Lower leg skin (tissue), 3 donors: ENCODE measurements around the gene FAM227B.

Experiments
- CTCF ChIP-seq, 3 donors: fragments of 450-650 bp; IDR thresholded peaks; one replicate each; pipeline ENCODE4 v1.5.1; 2016; ENCODE audit warnings: antibody characterized with exemption in 3 of 3, mild to moderate bottlenecking in 3 of 3, moderate library complexity in 2 of 3
- POLR2A ChIP-seq, 2 donors: fragments of 450-650 bp; IDR thresholded peaks; one replicate each; pipeline ENCODE4 v1.6.1; 2016 to 2017; ENCODE audit warnings: antibody characterized with exemption in 2 of 2, mild to moderate bottlenecking in 1 of 2, moderate library complexity in 1 of 2

GRCh38 chr15:49339656-49340055 lies 281.0 kb downstream of the FAM227B start:
- TF ChIP-seq CTCF (IDR thresholded peaks at IDR 0.05) (no peak), POLR2A (IDR thresholded peaks at IDR 0.05) (no peak)
